Osteocyte (in vitro differentiated cells): ENCODE measurements around the gene POC1A. TPM values are rescaled to one million over a fixed set of nuclear protein-coding genes. Genes with fewer than 3 reads are reported as not detected.
A peak's percentile ranks its signal among the peaks of the same experiment; 100 is the strongest.

Experiments used
- DNase-seq: peaks from one replicate; pipeline ENCODE4 v3.0.0; 2021; ENCODE audit warnings: mixed read lengths; ENCODE audit not compliant: unreplicated experiment; ENCODE audit errors: extremely low spot score
- H3K27ac Mint-ChIP-seq: one replicate; pipeline ENCODE4 v1.8.0; 2021; ENCODE audit warnings: mild to moderate bottlenecking, mixed read lengths; ENCODE audit not compliant: unreplicated experiment
- H3K27me3 Mint-ChIP-seq: one replicate; pipeline ENCODE4 v1.8.0; 2021; ENCODE audit warnings: mixed read lengths; ENCODE audit not compliant: unreplicated experiment
- H3K36me3 Mint-ChIP-seq: one replicate; pipeline ENCODE4 v1.8.0; 2021; ENCODE audit warnings: mixed read lengths; ENCODE audit not compliant: unreplicated experiment
- H3K4me1 Mint-ChIP-seq: one replicate; pipeline ENCODE4 v1.8.0; 2021; ENCODE audit warnings: mixed read lengths; ENCODE audit not compliant: unreplicated experiment
- H3K4me3 Mint-ChIP-seq: one replicate; pipeline ENCODE4 v1.8.0; 2021; ENCODE audit warnings: mild to moderate bottlenecking, moderate library complexity, mixed read lengths; ENCODE audit not compliant: unreplicated experiment
- H3K9me3 Mint-ChIP-seq: one replicate; pipeline ENCODE4 v1.8.0; 2021; ENCODE audit warnings: mixed read lengths; ENCODE audit not compliant: unreplicated experiment
- long read RNA-seq: library from polyadenylated mRNA; unstranded; transcript quantifications from one replicate; pipeline ENCODE4 v2.0.0, GENCODE V29; 2021
- total RNA-seq: library from RNA; stranded (reverse); gene quantifications from 2 replicates; pipeline ENCODE4 v1.2.1, GENCODE V29; 2021
- TF ChIP-seq, protein P1 (sequence below): fragments of 200-600 bp; sonication (generic); IDR thresholded peaks from 2 replicates; pipeline ENCODE4 v1.5.0; 2021; ENCODE audit warnings: antibody characterized with exemption, mild to moderate bottlenecking, moderate library complexity

The POC1A gene
- 4.9 and 5.1 TPM in 2 replicates for total RNA-seq
- long read RNA-seq, transcript POC1A-201 (11 exons, 1,898 nt), result major isoform, 31 of 55 reads
- long read RNA-seq, transcript POC1A-202 (10 exons, 1,999 nt), result minor isoform, 10 of 55 reads
- long read RNA-seq, partial matches to known transcripts, result 3 of 55 reads
- long read RNA-seq, other reads (novel, unspliced or antisense), result 10 of 55 reads

DNA sequence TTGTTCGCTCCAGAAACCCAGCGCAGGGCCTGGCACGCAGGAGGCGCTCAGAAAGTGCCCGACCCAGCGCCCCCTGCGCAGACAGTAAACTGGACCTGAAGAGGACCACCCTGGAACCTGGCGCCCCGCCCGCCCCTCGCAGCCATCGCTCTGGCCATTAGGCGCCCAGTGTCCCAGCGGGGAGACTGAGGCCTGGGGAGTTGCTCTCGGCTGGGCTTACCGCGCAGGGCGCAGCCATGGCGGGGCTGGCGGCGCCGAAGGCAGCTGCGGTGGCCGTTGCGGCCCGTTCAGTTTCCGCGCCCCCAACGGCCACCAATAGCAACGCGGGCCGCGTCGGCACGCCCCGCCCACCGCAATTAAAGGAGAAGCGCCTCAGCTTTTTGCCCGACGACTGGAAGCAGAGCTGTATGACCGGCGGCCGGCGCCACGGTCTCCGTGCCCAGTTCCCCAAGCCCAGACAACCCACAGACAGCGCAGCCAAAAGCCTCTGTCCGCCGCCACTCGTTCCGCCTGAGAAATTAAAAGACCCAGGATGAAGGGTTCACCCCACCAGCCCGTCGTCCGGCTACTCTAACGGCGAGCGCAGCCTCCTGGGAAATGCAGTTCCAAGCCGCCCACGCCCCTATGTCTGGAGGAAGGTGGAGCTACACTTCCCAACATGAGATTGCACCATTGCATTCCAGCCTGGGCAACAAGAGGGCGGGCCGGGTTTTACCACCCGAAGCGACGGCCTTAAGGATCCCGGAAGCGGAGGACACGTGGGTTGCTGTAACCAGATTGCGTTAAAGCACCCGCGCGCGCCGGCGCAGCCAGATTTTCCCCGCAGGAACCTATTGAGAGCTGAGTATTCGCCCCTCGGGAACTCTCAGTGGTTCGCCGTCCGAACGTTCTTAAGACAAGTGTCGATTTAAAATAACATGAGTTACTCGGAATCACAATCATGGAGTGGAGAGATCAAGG, at the start of gene POC1A:
TSS of gene POC1A (minus strand) at position 289 of the 960 bp plus-strand sequence. CDS start at position 238, 51 bp downstream.
- H3K36me3 Mint-ChIP-seq, result no peaks in the 10 kb centered on the region
- peaks cover 14% of the 10 kb centered on the region for H3K4me1 Mint-ChIP-seq
- H3K27ac Mint-ChIP-seq, result peak within 1 kb of the TSS; percentile 98
- no peaks in the 10 kb centered on the region for H3K9me3 Mint-ChIP-seq
- H3K27me3 Mint-ChIP-seq, result no peaks in the 10 kb centered on the region
- TF ChIP-seq, protein P1, sequence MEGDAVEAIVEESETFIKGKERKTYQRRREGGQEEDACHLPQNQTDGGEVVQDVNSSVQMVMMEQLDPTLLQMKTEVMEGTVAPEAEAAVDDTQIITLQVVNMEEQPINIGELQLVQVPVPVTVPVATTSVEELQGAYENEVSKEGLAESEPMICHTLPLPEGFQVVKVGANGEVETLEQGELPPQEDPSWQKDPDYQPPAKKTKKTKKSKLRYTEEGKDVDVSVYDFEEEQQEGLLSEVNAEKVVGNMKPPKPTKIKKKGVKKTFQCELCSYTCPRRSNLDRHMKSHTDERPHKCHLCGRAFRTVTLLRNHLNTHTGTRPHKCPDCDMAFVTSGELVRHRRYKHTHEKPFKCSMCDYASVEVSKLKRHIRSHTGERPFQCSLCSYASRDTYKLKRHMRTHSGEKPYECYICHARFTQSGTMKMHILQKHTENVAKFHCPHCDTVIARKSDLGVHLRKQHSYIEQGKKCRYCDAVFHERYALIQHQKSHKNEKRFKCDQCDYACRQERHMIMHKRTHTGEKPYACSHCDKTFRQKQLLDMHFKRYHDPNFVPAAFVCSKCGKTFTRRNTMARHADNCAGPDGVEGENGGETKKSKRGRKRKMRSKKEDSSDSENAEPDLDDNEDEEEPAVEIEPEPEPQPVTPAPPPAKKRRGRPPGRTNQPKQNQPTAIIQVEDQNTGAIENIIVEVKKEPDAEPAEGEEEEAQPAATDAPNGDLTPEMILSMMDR, result no peak
- DNase-seq, result peak; percentile 98
- peak within 1 kb of the TSS; percentile 92 for H3K4me3 Mint-ChIP-seq

GRCh38 chr3:52203701-52204100, 49.5 kb upstream of the POC1A start:
- no peak for DNase-seq
- no peaks in the 10 kb centered on the region for H3K27me3 Mint-ChIP-seq
- no peaks in the 10 kb centered on the region for H3K9me3 Mint-ChIP-seq
- H3K27ac Mint-ChIP-seq, result no peak overlapping the region
- TF ChIP-seq, protein P1, result no peak
- H3K4me1 Mint-ChIP-seq, result peaks cover 12% of the 10 kb centered on the region
- H3K36me3 Mint-ChIP-seq, result peaks cover 58% of the 10 kb centered on the region
- H3K4me3 Mint-ChIP-seq, result no peak overlapping the region

DNA sequence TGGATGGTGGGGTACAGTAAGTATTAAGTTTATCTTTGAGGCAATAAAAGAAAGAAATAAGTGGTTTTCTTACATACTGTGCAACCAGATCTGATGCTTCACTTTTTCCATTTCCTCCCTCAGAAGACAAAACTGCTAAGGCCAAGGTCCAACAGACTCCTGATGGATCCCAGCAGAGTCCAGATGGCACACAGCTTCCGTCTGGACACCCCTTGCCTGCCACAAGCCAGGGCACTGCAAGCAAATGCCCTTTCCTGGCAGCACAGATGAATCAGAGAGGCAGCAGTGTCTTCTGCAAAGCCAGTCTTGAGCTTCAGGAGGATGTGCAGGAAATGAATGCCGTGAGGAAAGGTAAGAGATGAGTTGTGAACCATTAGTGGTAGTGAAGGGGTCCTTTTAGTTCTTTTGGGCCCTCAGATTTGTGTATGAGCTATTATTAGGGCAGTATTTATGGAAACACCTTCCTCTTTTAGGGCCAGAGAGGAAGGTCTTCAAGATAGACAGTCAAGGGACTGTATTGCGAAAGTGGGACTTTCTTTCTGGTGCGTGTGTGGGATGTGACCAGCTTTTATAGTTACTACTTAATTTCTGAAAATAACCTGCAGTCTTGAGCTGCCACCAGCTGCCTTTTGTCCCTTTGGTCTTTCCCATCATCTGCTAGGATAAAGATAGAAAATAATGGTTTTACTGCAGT, 48.3 kb upstream of the POC1A start:
- no peak for DNase-seq
- Mint-ChIP-seq H3K4me1 (peaks cover 17% of the 10 kb centered on the region), H3K27ac (no peak overlapping the region), H3K27me3 (no peaks in the 10 kb centered on the region), H3K9me3 (no peaks in the 10 kb centered on the region), H3K36me3 (peaks cover 49% of the 10 kb centered on the region), H3K4me3 (no peak overlapping the region)
- TF ChIP-seq, protein P1, result no peak

- Mint-ChIP-seq H3K27ac (no peak overlapping the region), H3K4me3 (no peak overlapping the region), H3K9me3 (no peaks in the 10 kb centered on the region), H3K27me3 (no peaks in the 10 kb centered on the region), H3K36me3 (peaks cover 39% of the 10 kb centered on the region), H3K4me1 (peaks cover 22% of the 10 kb centered on the region)
- no peak for DNase-seq
- TF ChIP-seq, protein P1, result no peak
Measured at GRCh38 chr3:52200981-52201679, 46.9 kb upstream of the POC1A start.
